SK-N-MC (cell line): ENCODE results near the gene DPM1.

Experiments
- DNase-seq: peaks from one replicate; pipeline ENCODE4 v3.0.0-alpha.2; 2011; ENCODE audit warnings: low read depth, low spot score
- H3K27ac ChIP-seq: fragments of 200-600 bp; sonication (generic); 2 replicates; pipeline ENCODE4 v1.5.1; 2016; ENCODE audit warnings: mixed run types
- H3K36me3 ChIP-seq: fragments of 200-600 bp; sonication (generic); 2 replicates; pipeline ENCODE4 v1.6.1; 2017; ENCODE audit warnings: antibody characterized with exemption, low read length, mixed read lengths; ENCODE audit not compliant: insufficient read depth
- H3K4me3 ChIP-seq: fragments of 200-600 bp; sonication (generic); 2 replicates; pipeline ENCODE4 v1.5.1; 2016
- H3K9ac ChIP-seq: fragments of 200-600 bp; sonication (generic); 2 replicates; pipeline ENCODE4 v1.8.0; 2017; ENCODE audit warnings: mixed run types, mixed read lengths; ENCODE audit not compliant: insufficient read length
- H3K9me3 ChIP-seq: fragments of 200-600 bp; sonication (generic); 2 replicates; pipeline ENCODE4 v1.6.1; 2017; ENCODE audit warnings: low read depth, mild to moderate bottlenecking, antibody characterized with exemption, low read length, moderate library complexity, mixed read lengths
- EZH2 ChIP-seq: fragments of 200-600 bp; sonication (generic); IDR thresholded peaks from one replicate; pipeline ENCODE4 v1.6.1; 2017; ENCODE audit warnings: antibody characterized with exemption
- FOXP2 ChIP-seq: optimal IDR thresholded peaks from 2 replicates; pipeline ENCODE3; 2011; ENCODE audit warnings: mild to moderate bottlenecking, moderate library complexity; ENCODE audit not compliant: insufficient read depth; ENCODE audit errors: extremely low read length, control extremely low read depth
- POLR2AphosphoS5 ChIP-seq: IDR thresholded peaks from 2 replicates; pipeline ENCODE4 v1.6.1; 2012; ENCODE audit warnings: mild to moderate bottlenecking, low read depth, low read length, borderline replicate concordance

Gene DPM1

GRCh38 chr20:50957798-50958614 lies at the start of gene DPM1:
Gene DPM1, minus strand, starts transcription at chr20:50958532. Its CDS starts 9 bp downstream, at chr20:50958523.
- Histone ChIP-seq H3K36me3 (peaks cover 38% of the 10 kb centered on the region), H3K9ac (peak within 1 kb of the TSS; percentile 99), H3K9me3 (no peaks in the 10 kb centered on the region), H3K4me3 (peak within 1 kb of the TSS; percentile 89), H3K27ac (peak within 1 kb of the TSS; percentile 99)
- TF ChIP-seq POLR2AphosphoS5 (peak; percentile 97), FOXP2 (no peak)
- DNase-seq = no peak

- no peaks in the 10 kb centered on the region for H3K9me3 ChIP-seq
- H3K27ac ChIP-seq = no peak overlapping the region
- H3K9ac ChIP-seq = no peak overlapping the region
- no peak for DNase-seq
- H3K4me3 ChIP-seq = no peak overlapping the region
- TF ChIP-seq EZH2 (no peak), FOXP2 (no peak), POLR2AphosphoS5 (no peak)
- no peaks in the 10 kb centered on the region; the same call in 1 of the 2 replicates for H3K36me3 ChIP-seq
Measured at GRCh38 chr20:51005214-51005613, 46.9 kb upstream of the DPM1 start.

GRCh38 chr20:51004781-51005180 lies 46.4 kb upstream of the DPM1 start:
- TF ChIP-seq POLR2AphosphoS5 = no peak
- H3K4me3 ChIP-seq = no peak overlapping the region

GRCh38 chr20:51004305-51004727 lies 46.0 kb upstream of the DPM1 start:
- H3K36me3 ChIP-seq = no peaks in the 10 kb centered on the region; the same call in 1 of the 2 replicates
- TF ChIP-seq POLR2AphosphoS5 (no peak), EZH2 (no peak), FOXP2 (no peak)
- H3K27ac ChIP-seq = no peak overlapping the region
- no peaks in the 10 kb centered on the region for H3K9me3 ChIP-seq
- H3K9ac ChIP-seq = no peak overlapping the region
- DNase-seq = no peak
- H3K4me3 ChIP-seq = no peak overlapping the region

More at GRCh38 chr20:51004781-51005180, 46.4 kb upstream of the DPM1 start:
- no peak for DNase-seq
- H3K9ac ChIP-seq = no peak overlapping the region
- no peaks in the 10 kb centered on the region for H3K9me3 ChIP-seq
- no peak overlapping the region for H3K27ac ChIP-seq
- H3K36me3 ChIP-seq = no peaks in the 10 kb centered on the region; the same call in 1 of the 2 replicates

- no peak overlapping the region for H3K27ac ChIP-seq
- H3K4me3 ChIP-seq = no peak overlapping the region
- no peaks in the 10 kb centered on the region for H3K9me3 ChIP-seq
- TF ChIP-seq FOXP2 (no peak), EZH2 (no peak), POLR2AphosphoS5 (no peak)
- H3K9ac ChIP-seq = no peak overlapping the region
- DNase-seq = no peak
- no peaks in the 10 kb centered on the region; the same call in 1 of the 2 replicates for H3K36me3 ChIP-seq
Measured at GRCh38 chr20:51003753-51004152, 45.4 kb upstream of the DPM1 start.

GRCh38 chr20:51002633-51003032 lies 44.3 kb upstream of the DPM1 start:
- Histone ChIP-seq H3K36me3 (no peaks in the 10 kb centered on the region; the same call in 1 of the 2 replicates), H3K27ac (no peak overlapping the region), H3K9ac (no peak overlapping the region), H3K4me3 (no peak overlapping the region), H3K9me3 (no peaks in the 10 kb centered on the region)
- DNase-seq = no peak
- TF ChIP-seq FOXP2 = no peak
- no peak for TF ChIP-seq POLR2AphosphoS5
- TF ChIP-seq EZH2 = no peak

- Histone ChIP-seq H3K4me3 (no peak overlapping the region), H3K36me3 (no peaks in the 10 kb centered on the region; the same call in 1 of the 2 replicates), H3K27ac (no peak overlapping the region), H3K9me3 (no peaks in the 10 kb centered on the region), H3K9ac (no peak overlapping the region)
- TF ChIP-seq POLR2AphosphoS5 (no peak), FOXP2 (no peak), EZH2 (no peak)
- DNase-seq = no peak
Measured at GRCh38 chr20:51001430-51002265, 43.3 kb upstream of the DPM1 start.

GRCh38 chr20:50999355-50999754 lies 41.0 kb upstream of the DPM1 start:
- Histone ChIP-seq H3K36me3 (no peaks in the 10 kb centered on the region; the same call in 1 of the 2 replicates), H3K4me3 (no peak overlapping the region), H3K9me3 (no peaks in the 10 kb centered on the region), H3K27ac (no peak overlapping the region), H3K9ac (no peak overlapping the region)
- no peak for TF ChIP-seq FOXP2
- no peak for DNase-seq
